ENCODE measurements around the gene IL1F10.
A peak's percentile ranks its signal among the peaks of the same experiment; 100 is the strongest.

The IL1F10 gene

GRCh38 chr2:113116100-113116958 is 48.6 kb downstream of the IL1F10 start:
- no peak for DNase-seq (ENCODE audit: low read depth)
- H3K4me3 ChIP-seq (ENCODE audit: low read length): no peak overlapping the region
- TF ChIP-seq CTCF (conservative IDR thresholded peaks at IDR 0.05; ENCODE audit: low read length): no peak

GRCh38 chr2:113117541-113118262 is 49.9 kb downstream of the IL1F10 start:
- no peak overlapping the region for H3K4me3 ChIP-seq (ENCODE audit: low read length)
- no peak for TF ChIP-seq CTCF (conservative IDR thresholded peaks at IDR 0.05; ENCODE audit: low read length)
- peak; percentile 97 for DNase-seq (ENCODE audit: low read depth)

- no peak for DNase-seq (ENCODE audit: low read depth)
- TF ChIP-seq CTCF (conservative IDR thresholded peaks at IDR 0.05; ENCODE audit: low read length): no peak
- H3K4me3 ChIP-seq (ENCODE audit: low read length): no peak overlapping the region
Observed at GRCh38 chr2:113118263-113118657, 50.5 kb downstream of the IL1F10 start.

GRCh38 chr2:113119111-113119510 is 51.3 kb downstream of the IL1F10 start:
- DNase-seq (ENCODE audit: low read depth): no peak
- no peak overlapping the region for H3K4me3 ChIP-seq (ENCODE audit: low read length)
- no peak for TF ChIP-seq CTCF (conservative IDR thresholded peaks at IDR 0.05; ENCODE audit: low read length)

- TF ChIP-seq CTCF (conservative IDR thresholded peaks at IDR 0.05; ENCODE audit: low read length): no peak
- DNase-seq (ENCODE audit: low read depth): no peak
- H3K4me3 ChIP-seq (ENCODE audit: low read length): no peak overlapping the region
Observed at GRCh38 chr2:113120861-113121260, 53.1 kb downstream of the IL1F10 start.

GRCh38 chr2:113122364-113122763 is 54.6 kb downstream of the IL1F10 start:
- H3K4me3 ChIP-seq (ENCODE audit: low read length): no peak overlapping the region
- TF ChIP-seq CTCF (conservative IDR thresholded peaks at IDR 0.05; ENCODE audit: low read length): no peak
- no peak for DNase-seq (ENCODE audit: low read depth)

- no peak overlapping the region for H3K4me3 ChIP-seq (ENCODE audit: low read length)
- no peak for TF ChIP-seq CTCF (conservative IDR thresholded peaks at IDR 0.05; ENCODE audit: low read length)
- no peak for DNase-seq (ENCODE audit: low read depth)
Observed at GRCh38 chr2:113123726-113124125, 56.0 kb downstream of the IL1F10 start.

All from AG10803 (cell line).